Lung (tissue), 13 donors: Measurements from ENCODE around the gene PSD2. TPM values are rescaled to one million over a fixed set of nuclear protein-coding genes. Genes with fewer than 3 reads are reported as not detected.

ENCODE experiments used
- ATAC-seq: fragments of 200-7000 bp; cut with Tn5 transposase; one replicate; pipeline ENCODE4 v1.9.1; 2020; ENCODE audit warnings: moderate number of reproducible peaks; ENCODE audit not compliant: insufficient read depth, low FRiP score
- DNase-seq, 3 donors: peaks; one replicate each; pipeline ENCODE4 v3.0.0-alpha.2; 2013 to 2017
- H3K27ac ChIP-seq, 2 donors: one replicate each; pipeline ENCODE4 v1.5.1; 2013; ENCODE audit warnings: mild to moderate bottlenecking in 2 of 2, moderate library complexity in 2 of 2, control low read depth in 1 of 2, inconsistent platforms in 1 of 2, low read depth in 1 of 2, low read length in 1 of 2
- H3K27me3 ChIP-seq, 3 donors: one replicate each; pipeline ENCODE4 v1.5.1; 2013; ENCODE audit warnings: low read length in 2 of 3; ENCODE audit not compliant: control insufficient read depth in 3 of 3, insufficient read depth in 3 of 3
- H3K36me3 ChIP-seq, 4 donors: one replicate each; pipeline ENCODE4 v1.5.1; 2013; ENCODE audit warnings: low read length in 4 of 4, mild to moderate bottlenecking in 1 of 4, moderate library complexity in 1 of 4; ENCODE audit not compliant: control insufficient read depth in 4 of 4, insufficient read depth in 4 of 4
- H3K4me1 ChIP-seq, 5 donors: one replicate each; pipeline ENCODE4 v1.5.1; 2013; ENCODE audit warnings: low read length in 5 of 5, mild to moderate bottlenecking in 2 of 5, moderate library complexity in 1 of 5; ENCODE audit not compliant: control insufficient read depth in 5 of 5, insufficient read depth in 5 of 5
- H3K4me3 ChIP-seq: one replicate; pipeline ENCODE4 v1.5.1; 2013; ENCODE audit warnings: mild to moderate bottlenecking, control low read depth, moderate library complexity
- H3K9ac ChIP-seq, 2 donors: one replicate each; pipeline ENCODE4 v1.5.1; 2013; ENCODE audit warnings: low read length in 2 of 2, control low read depth in 1 of 2; ENCODE audit not compliant: insufficient read depth in 1 of 2
- H3K9me3 ChIP-seq, 4 donors: one replicate each; pipeline ENCODE4 v1.5.1; 2013; ENCODE audit warnings: low read length in 3 of 4, mild to moderate bottlenecking in 1 of 4, moderate library complexity in 1 of 4; ENCODE audit not compliant: control insufficient read depth in 4 of 4, insufficient read depth in 3 of 4
- WGBS, 2 donors: extraction: QIAGEN DNeasy Blood & Tissue Kit; methylation state at CpG; one replicate each; pipeline ENCODE4 v1.1.7; 2013; 5-methylcytosine and 5-hydroxymethylcytosine counted together
- polyA plus RNA-seq, 2 donors: library from polyadenylated mRNA; stranded (reverse); fragments of 200-250 nt; gene quantifications; one replicate each; pipeline ENCODE4 v1.2.1, GENCODE V29; 2013
- small RNA-seq: library from RNA; depleted of rRNA; stranded (forward); fragments of <200 nt; gene quantifications from one replicate; pipeline ENCODE3, GENCODE V24; 2014; ENCODE audit warnings: low replicate concordance
- total RNA-seq, 2 donors: library from RNA; depleted of rRNA in 1 of 2; stranded (reverse); fragments of >200 nt in 1 of 2; gene quantifications; one replicate each; pipeline ENCODE4 v1.2.1, GENCODE V29; 2014 to 2021
- TF ChIP-seq, protein P1 (sequence below): IDR thresholded peaks from 2 replicates; pipeline ENCODE4 v1.5.1; 2012; ENCODE audit warnings: mild to moderate bottlenecking; ENCODE audit errors: control extremely low read depth, extremely low read depth
- donor health status: control.
- donor health status: control.
- donor health status: Bipolar disorder and iron deficiency.
- donor health status: healthy.
- donor health status: DM: yes; HTN: yes; CAD: no.

The PSD2 gene
- total and polyA plus RNA-seq, 4 donors, result 0.01 to 0.20 (median 0.05) TPM

DNA sequence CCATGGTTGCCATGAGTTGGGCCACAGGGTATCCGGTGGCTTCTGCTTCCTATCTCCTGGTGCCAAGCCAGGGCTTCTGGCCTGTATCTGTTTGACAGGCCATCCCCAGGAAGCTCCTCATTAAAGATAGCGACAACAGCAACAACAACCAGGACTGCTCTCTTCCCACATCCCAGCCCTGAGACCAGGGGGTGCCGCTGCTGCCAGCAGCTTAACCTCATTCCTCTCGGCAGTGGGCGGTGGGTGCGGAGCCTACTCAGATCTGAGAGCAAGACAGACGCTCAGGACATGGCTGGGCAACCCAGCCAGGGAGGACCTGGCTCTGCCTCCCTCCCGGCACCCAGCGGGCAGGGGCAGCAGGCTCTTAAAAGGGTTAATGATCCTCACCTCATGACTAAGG is 98.3 kb downstream of the PSD2 start:
- WGBS, 2 donors, result 79 to 85% methylated on average over 9 of the region's 9 CpGs
- DNase-seq (no peak), ATAC-seq (no peak)

More for the DNA sequence above, 98.3 kb downstream of the PSD2 start:
- TF ChIP-seq, protein P1, sequence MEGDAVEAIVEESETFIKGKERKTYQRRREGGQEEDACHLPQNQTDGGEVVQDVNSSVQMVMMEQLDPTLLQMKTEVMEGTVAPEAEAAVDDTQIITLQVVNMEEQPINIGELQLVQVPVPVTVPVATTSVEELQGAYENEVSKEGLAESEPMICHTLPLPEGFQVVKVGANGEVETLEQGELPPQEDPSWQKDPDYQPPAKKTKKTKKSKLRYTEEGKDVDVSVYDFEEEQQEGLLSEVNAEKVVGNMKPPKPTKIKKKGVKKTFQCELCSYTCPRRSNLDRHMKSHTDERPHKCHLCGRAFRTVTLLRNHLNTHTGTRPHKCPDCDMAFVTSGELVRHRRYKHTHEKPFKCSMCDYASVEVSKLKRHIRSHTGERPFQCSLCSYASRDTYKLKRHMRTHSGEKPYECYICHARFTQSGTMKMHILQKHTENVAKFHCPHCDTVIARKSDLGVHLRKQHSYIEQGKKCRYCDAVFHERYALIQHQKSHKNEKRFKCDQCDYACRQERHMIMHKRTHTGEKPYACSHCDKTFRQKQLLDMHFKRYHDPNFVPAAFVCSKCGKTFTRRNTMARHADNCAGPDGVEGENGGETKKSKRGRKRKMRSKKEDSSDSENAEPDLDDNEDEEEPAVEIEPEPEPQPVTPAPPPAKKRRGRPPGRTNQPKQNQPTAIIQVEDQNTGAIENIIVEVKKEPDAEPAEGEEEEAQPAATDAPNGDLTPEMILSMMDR, result no peak
- Histone ChIP-seq H3K36me3 (peaks cover 0 to 2% (median 0%) of the 10 kb centered on the region in 4 donors), H3K4me3 (no peak overlapping the region), H3K27ac (no peak overlapping the region), H3K9me3 (peaks cover 0 to 2% (median 0%) of the 10 kb centered on the region in 4 donors), H3K4me1 (peaks cover 0 to 30% (median 3%) of the 10 kb centered on the region in 5 donors), H3K9ac (no peak overlapping the region), H3K27me3 (no peaks in the 10 kb centered on the region)

Small RNAs within 50 kb of the gene (small RNA-seq; reads per million reads assigned to genes)
- not detected for gene AC008667.4

Other genes starting within 250 kb of the PSD2 start
- 10 to 100 TPM; 89.6 to 92.8 TPM for gene UBE2D2, start 234.5 kb upstream of the PSD2 start, total RNA-seq
- gene UBE2D2, start 234.5 kb upstream of the PSD2 start, polyA plus RNA-seq, result 10 to 100 TPM; 84.1 to 97.8 TPM
- 10 to 100 TPM; 26.5 to 39.8 TPM for gene CXXC5, start 147.5 kb upstream of the PSD2 start, total RNA-seq
- 10 to 100 TPM; 20.7 to 23.5 TPM for gene CXXC5, start 147.5 kb upstream of the PSD2 start, polyA plus RNA-seq
- gene NRG2, start 247.5 kb downstream of the PSD2 start, total RNA-seq, result 1 to 10 TPM; 1.6 to 3.0 TPM
- gene NRG2, start 247.5 kb downstream of the PSD2 start, polyA plus RNA-seq, result under 1 TPM; 0.41 to 0.42 TPM